HFFc6 (cell line): ENCODE results near the gene PRADC1. TPM values are rescaled to one million over a fixed set of nuclear protein-coding genes. Genes with fewer than 3 reads are reported as not detected.

Source experiments
- DNase-seq: peaks from one replicate; pipeline ENCODE4 v3.0.0-alpha.2; 2018
- H3K27ac Mint-ChIP-seq: 2 replicates; pipeline ENCODE4 v1.8.0; 2020; ENCODE audit warnings: mild to moderate bottlenecking, mixed read lengths
- H3K27me3 Mint-ChIP-seq: 2 replicates; pipeline ENCODE4 v1.8.0; 2021; ENCODE audit warnings: mild to moderate bottlenecking, moderate library complexity, mixed read lengths; ENCODE audit not compliant: insufficient read depth
- H3K36me3 Mint-ChIP-seq: 2 replicates; pipeline ENCODE4 v1.8.0; 2021; ENCODE audit warnings: low read depth, mixed read lengths
- H3K4me1 Mint-ChIP-seq: 2 replicates; pipeline ENCODE4 v1.8.0; 2020; ENCODE audit warnings: low read depth, mixed read lengths
- H3K4me3 Mint-ChIP-seq: 2 replicates; pipeline ENCODE4 v1.8.0; 2020; ENCODE audit warnings: mild to moderate bottlenecking, moderate library complexity, mixed read lengths
- H3K9me3 Mint-ChIP-seq: 2 replicates; pipeline ENCODE4 v1.8.0; 2020; ENCODE audit warnings: mild to moderate bottlenecking, mixed read lengths
- CTCF ChIP-seq: fragments of 200-600 bp; sonication (generic); IDR thresholded peaks from 2 replicates; pipeline ENCODE4 v1.5.0; 2021; ENCODE audit warnings: antibody characterized with exemption, mild to moderate bottlenecking
- total RNA-seq, 6 experiments: library from RNA; stranded (reverse); fragmentation: NEBNext Ultra II Directional; extraction: Animal tissue kit (Norgen Biotek cat#: 25700); gene quantifications; 2 replicates in 1 of 6; 3 replicates in 5 of 6; pipeline ENCODE4 v1.2.3, GENCODE V29; 2021

PRADC1 gene
- total RNA-seq, 6 experiments from 2014 or later, result 27.5 to 38.7 (median 31.7) TPM

GRCh38 chr2:73214120-73215035, 18.7 kb downstream of the PRADC1 start, which contains the start of gene SMYD5:
TSS of gene SMYD5 (plus strand) at chr2:73214245. CDS start at chr2:73214267, 22 bp downstream.
- H3K27me3 Mint-ChIP-seq, result peaks cover 5% of the 10 kb centered on the region
- H3K36me3 Mint-ChIP-seq, result no peaks in the 10 kb centered on the region
- H3K4me3 Mint-ChIP-seq, result peak within 1 kb of the TSS; percentile 99
- peak; percentile 66 for DNase-seq
- peaks cover 53% of the 10 kb centered on the region for H3K4me1 Mint-ChIP-seq
- H3K9me3 Mint-ChIP-seq, result no peaks in the 10 kb centered on the region
- TF ChIP-seq CTCF, result no peak
- H3K27ac Mint-ChIP-seq, result peak within 1 kb of the TSS; percentile 96

GRCh38 chr2:73212448-73213176, 20.4 kb downstream of the PRADC1 start:
- Mint-ChIP-seq H3K27ac (peak overlapping the region; percentile 39; the same call in 1 of the 2 replicates), H3K36me3 (no peaks in the 10 kb centered on the region), H3K27me3 (peaks cover 15% of the 10 kb centered on the region), H3K4me3 (no peak overlapping the region), H3K9me3 (no peaks in the 10 kb centered on the region), H3K4me1 (peaks cover 38% of the 10 kb centered on the region)
- DNase-seq, result peak; percentile 86
- TF ChIP-seq CTCF, result peak; percentile 96

DNA sequence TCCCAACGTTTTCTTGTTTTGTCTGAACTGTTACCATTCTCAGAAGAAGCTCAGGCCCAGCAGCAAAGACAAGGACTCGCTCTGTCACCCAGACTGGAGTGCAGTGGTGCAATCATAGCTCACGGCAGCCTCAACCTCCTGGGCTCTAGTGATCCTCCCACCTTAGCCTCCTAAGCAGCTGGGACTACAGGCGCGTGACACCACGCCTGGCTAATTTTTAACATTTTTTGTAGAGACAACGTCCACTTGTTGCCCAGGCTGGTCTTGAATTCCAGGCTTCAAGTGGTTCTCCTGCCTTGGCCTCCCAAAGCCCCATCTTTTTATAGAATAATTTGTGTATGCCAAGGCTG, 21.0 kb downstream of the PRADC1 start:
- H3K9me3 Mint-ChIP-seq, result no peaks in the 10 kb centered on the region
- no peak overlapping the region for H3K4me3 Mint-ChIP-seq
- H3K27me3 Mint-ChIP-seq, result peaks cover 17% of the 10 kb centered on the region
- TF ChIP-seq CTCF, result no peak
- H3K4me1 Mint-ChIP-seq, result peaks cover 33% of the 10 kb centered on the region
- no peaks in the 10 kb centered on the region for H3K36me3 Mint-ChIP-seq
- peak overlapping the region; percentile 39; the same call in 1 of the 2 replicates for H3K27ac Mint-ChIP-seq
- DNase-seq, result no peak

- H3K4me1 Mint-ChIP-seq, result peaks cover 28% of the 10 kb centered on the region
- no peak overlapping the region for H3K4me3 Mint-ChIP-seq
- no peaks in the 10 kb centered on the region for H3K9me3 Mint-ChIP-seq
- H3K36me3 Mint-ChIP-seq, result no peaks in the 10 kb centered on the region
- peaks cover 17% of the 10 kb centered on the region for H3K27me3 Mint-ChIP-seq
- DNase-seq, result no peak
- TF ChIP-seq CTCF, result no peak
- no peak overlapping the region for H3K27ac Mint-ChIP-seq
Observed at GRCh38 chr2:73210696-73211095, 22.3 kb downstream of the PRADC1 start.

DNA sequence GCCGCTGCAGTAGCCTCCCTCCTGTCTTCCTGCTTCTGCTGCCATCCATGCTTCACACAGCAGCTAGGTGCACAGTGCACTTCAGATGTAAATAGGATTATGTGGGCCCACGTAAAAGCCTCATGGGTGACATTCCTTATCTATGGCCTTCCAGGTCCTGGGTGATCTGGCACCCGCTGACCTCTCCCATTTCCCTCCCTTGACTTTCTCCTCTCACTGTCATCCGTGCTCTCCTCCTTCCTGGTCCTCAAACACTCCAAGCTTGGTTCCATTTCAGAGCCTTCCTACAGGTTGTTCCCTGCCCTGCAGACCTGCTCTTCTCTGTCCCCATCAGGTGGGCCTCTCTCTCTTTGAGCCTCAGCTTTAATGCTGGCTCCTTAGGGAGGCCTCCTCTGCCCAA, 23.0 kb downstream of the PRADC1 start:
- H3K27ac Mint-ChIP-seq, result no peak overlapping the region
- DNase-seq, result no peak
- no peaks in the 10 kb centered on the region for H3K9me3 Mint-ChIP-seq
- TF ChIP-seq CTCF, result no peak
- H3K4me3 Mint-ChIP-seq, result no peak overlapping the region
- peaks cover 21% of the 10 kb centered on the region for H3K4me1 Mint-ChIP-seq
- H3K27me3 Mint-ChIP-seq, result peaks cover 19% of the 10 kb centered on the region
- no peaks in the 10 kb centered on the region for H3K36me3 Mint-ChIP-seq
